NCI-H1048 (cell line): ENCODE results near the gene IPO11.
"Not testable (repeated sequence)": the region's sequence is repeated elsewhere in the genome, so short reads cannot be mapped to it uniquely, and the experiment has no call there.

Experiments
- DNase-seq: peaks from one replicate; lab custom pipeline; 2025; lab: John Stamatoyannopoulos, UW

IPO11 gene

DNA sequence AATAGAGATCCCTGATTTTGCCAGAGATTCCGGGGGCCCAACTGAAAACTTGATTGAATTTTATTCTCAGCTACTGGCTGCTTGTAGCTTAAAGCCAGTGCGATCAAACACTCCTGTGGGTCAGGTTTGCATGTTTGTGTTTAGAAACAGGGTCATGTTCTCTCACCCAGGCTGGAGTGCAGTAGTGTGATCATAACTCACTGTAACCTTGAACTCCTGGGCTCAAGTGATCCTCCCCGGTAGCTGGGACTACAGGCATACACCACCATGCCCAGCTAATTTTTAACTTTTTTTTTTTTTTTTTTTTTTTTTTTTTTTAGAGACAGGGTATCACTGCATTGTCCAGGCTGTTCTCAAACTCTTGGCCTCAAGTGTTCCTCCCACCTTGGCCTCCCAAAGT is 232.7 kb downstream of the IPO11 start:
- no peak for DNase-seq

DNA sequence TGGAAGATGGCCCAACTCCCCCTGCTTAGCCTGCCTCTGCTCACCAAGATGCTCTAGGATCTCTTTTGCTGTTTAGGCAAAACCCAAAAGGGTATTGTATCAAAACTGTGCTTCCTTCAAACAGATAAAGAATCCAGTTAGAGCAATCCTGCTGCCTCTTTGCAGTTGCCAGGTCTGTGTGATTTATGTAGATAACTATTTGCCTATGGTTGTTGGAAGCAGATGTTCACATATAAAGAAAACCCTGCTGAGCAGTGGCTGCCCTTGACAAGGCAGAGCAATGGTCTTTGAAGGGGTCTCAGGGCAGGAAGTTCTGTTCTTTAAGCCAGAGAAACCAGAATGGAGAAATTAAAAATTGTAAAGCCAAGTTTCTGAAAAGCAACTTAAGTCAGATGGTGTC is 234.7 kb downstream of the IPO11 start:
- DNase-seq, result no peak

DNA sequence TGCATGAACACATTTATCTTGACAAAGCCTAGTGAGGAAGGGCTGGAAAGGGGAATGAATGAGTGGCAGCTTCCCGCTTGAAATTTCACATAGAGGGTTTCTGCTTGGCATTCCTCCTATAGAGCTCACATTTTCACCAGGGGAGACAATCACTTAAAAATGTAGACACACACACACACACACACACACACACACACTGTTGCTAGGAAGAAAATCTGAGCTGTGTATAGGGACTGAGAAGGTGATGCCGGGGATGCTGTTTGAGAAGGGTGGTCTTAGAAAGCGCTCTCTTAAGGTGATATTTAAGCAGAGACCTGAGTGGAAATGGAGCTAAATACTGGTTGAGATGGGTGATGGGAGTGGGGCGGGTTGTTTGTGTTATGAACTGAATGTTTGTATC is 236.5 kb downstream of the IPO11 start:
- no peak for DNase-seq

DNA sequence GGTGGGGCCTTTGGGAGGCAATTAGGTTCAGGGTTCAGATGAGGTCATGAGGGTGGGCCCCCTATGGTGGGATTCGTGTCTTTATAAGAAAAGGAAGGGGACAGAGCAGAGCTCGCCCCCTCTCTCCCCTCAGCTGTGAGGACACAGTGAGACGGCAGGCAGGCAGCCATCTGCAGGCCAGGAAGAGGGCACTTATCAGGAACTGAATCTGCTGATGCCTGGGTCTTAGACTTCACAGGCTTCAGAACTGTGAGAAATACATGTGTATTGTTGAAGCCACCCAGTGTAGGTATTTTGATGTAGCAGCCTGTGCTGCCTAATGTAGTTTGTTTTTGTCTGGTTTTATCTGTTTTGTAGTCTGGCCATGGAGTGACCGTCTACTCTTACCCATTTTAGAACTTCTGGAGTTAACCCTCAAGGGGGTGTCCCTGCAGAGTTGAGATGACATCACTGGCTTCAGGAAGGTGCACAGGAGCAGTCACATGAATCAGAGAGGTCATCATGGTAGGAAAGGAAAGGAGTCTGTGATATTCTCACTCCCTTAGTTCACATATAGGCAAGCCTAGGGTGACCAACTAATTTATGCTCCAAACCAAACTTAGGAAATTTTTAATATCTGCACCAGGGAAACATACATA is 237.0 kb downstream of the IPO11 start:
- DNase-seq, result no peak

DNA sequence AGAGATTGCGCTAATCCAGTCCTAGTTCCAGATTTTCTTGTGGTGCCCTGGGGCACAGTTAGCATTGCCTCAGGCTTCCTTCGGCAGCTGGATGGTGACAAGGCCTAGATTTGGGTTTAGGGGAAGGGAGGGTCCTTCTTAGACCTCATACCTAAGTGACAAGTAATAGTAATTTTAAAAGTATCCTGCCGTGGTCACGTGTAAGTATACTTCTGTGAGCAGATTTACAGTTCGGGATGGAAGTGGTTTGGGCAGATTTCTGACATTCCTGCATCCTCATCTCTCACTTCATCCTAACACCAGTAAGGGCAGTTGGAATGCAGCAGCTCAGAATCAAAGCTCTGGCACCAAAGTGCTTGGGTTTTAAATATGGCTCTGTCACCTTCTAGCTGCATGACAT is 237.6 kb downstream of the IPO11 start:
- DNase-seq, result no peak

DNA sequence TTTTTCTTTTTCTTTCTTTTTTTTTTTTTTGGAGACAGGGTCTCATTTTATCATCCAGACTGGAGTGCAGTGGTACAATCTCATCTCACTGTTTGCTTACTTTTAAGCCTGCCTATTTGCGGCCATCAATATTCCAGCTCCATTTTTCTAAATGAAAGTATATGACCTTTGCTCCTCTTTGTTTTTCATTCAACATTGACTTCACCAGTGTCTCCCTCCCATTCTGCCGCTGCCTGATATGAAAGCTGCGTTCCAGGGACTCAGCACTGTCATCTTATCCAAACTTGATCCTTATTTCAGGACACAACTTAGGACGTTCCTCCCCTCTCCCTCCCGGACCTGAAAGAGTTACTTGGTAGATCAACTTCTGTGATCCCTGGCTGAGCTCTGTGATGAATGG is 239.7 kb downstream of the IPO11 start:
- no peak for DNase-seq

DNA sequence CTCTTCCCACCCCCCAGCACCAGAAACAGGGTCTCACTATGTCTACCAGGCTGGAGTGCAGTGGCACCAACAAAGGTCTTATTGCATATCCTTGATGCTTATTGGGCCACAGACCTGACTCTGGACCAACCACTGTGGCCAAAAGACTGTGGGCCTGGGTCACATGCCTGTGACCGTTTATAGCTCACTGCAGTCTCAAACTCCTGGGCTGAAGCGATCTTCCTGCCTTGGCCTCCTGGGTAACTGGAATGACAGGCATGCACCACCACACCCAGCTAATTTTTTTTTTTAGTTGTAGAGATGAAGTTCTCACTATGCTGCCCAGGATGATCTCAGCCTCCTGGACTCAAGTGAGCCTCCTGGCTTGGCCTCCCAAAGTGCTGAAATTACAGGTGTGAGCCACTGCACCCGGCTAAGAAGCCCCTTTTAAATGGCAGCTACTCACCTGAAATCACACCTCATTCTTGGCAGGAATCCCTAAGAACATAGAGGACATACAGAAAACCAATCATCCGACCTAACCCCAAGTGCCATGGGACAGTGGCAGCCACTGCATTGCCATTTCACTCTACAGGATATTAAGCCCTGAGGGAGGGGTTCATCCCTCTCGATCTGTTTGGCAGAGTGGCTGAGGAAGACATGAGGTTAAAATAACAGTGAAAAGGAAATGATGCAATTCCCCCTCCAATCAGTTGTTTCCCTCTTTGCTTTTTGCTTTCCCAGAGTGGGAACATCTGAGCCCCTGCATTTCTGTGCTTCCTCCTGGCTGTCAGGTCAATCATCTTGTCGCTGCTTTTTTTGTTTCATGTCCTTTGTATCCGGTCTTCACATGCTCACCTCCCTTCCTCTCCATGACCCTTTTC is 240.7 kb downstream of the IPO11 start:
- DNase-seq, result no peak

DNA sequence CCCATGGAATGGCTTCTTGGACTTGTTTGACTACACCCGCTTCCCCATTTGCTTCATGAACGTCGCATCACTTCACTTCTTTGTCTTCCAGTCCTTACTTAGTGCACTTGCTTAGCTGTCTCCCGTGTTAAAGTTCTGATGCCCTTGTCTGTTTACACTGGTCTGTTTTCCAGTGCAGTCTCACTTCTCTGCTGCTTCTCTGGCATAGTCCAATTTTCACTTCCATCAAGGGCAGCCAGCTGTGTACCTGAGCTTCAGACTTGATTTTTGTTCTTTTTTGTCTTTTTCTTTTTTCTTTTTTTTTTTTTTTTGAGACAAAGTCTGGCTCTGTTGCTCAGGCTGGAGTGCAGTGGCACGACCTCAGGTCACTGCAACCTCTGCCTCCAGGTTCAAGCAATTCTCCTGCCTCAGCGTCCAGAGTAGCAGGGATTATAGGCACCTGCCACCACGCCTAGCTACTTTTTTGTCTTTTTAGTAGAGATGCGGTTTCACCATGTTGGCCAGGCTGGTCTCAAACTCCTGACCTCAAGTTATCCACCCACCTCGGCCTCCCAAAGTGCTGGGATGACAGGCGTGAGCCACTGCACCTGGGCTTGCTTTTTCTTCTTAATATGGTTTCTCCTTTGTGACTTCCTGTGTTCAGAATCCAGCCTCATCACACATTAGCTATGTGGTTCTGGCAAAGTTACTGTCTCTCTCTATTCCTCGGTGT is 241.5 kb downstream of the IPO11 start:
- DNase-seq, result no peak

DNA sequence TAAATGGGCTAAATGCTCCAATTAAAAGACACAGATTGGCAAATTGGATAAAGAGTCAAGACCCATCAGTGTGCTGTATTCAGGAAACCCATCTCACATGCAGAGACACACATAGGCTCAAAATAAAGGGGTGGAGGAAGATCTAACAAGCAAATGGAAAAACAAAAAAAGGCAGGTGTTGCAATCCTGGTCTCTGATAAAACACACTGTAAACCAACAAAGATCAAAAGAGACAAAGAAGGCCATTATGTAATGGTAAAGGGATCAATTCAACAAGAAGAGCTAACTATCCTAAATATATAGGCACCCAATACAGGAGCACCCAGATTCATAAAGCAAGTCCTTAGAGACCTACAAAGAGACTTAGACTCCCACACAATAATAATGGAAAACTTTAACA is 245.2 kb downstream of the IPO11 start:
- not testable (repeated sequence) for DNase-seq

DNA sequence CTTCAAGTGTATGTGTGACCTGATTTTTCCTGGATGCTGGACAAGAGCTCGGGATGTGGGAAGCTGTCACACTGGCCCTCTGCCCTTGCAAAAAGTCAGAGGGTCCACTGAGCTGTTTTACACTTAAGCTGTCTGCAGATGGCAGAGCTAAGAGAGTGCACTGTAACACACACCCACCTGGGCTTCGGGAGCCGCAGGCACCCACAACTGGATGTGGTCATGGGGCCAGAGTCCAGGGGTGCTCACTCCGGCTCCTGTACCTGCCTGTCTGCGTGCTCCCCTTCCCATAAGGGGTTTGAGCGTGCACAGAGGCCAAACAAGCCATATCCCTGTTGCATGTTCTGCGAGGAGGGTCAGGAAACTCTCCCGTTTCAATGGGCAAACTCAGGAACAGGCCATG is 248.6 kb downstream of the IPO11 start:
- no peak for DNase-seq

DNA sequence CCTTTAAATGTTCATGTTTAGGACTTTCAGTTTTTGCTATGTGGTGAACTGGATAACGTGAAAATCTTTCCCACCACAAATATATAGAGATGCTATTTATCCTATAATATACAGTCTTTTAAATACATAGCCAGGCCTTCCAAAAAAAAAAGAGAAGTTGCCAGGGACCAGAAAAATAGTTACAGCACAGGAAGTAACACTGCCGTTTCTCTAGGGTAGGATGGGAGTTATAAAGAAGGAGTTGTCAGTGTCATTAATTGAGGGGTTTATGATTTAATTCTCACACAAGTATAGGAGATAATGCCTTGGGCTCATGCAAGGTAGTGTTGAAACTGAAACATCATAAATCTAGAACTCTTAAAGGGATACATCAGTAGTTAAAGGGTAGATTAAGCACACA is 250.0 kb downstream of the IPO11 start:
- no peak for DNase-seq

DNA sequence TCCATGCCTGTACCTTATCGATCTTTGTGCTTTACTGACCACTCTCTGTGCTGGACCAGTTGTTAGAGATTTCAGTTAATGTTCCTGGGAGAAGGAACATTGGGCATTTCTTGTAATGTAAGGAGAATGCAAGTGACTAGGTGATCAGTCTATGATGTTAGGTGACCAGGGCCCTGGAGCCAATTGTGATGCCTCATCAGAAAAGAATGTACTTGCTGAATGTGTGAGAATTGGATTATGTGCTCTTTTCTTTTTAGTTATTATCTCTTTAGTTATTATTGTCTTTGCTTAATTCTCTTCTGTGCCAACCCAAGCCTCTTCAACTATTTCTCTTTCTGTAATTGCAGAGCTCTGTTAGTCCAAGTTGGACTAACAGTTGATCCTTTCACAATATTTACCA is 258.9 kb downstream of the IPO11 start:
- no peak for DNase-seq

DNA sequence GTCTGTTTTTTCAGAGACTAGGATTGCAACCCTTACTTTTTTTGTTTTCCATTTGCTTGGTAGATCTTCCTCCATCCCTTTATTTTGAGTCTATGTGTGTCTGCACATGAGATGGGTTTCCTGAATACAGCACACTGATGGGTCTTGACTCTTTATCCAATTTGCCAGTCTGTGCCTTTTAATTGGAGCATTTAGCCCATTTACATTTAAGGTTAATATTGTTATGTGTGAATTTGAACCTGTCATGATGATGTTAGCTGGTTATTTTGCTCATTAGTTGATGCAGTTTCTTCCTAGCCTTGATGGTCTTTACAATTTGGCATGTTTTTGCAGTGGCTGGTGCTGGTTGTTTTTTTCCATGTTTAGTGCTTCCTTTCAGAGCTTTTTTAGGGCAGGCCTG is 264.0 kb downstream of the IPO11 start:
- DNase-seq, result not testable (repeated sequence)
